HK-2 (cell line): ENCODE data around the gene LYPD6B.

ENCODE experiments used
- DNase-seq: peaks from one replicate; pipeline ENCODE4 v3.0.0-alpha.2; 2018; ENCODE audit not compliant: unreplicated experiment

The LYPD6B gene

GRCh38 chr2:149160701-149161217 lies 122.3 kb downstream of the LYPD6B start:
- no peak for DNase-seq

GRCh38 chr2:149161481-149162225 lies 123.2 kb downstream of the LYPD6B start:
- DNase-seq, result no peak

DNA sequence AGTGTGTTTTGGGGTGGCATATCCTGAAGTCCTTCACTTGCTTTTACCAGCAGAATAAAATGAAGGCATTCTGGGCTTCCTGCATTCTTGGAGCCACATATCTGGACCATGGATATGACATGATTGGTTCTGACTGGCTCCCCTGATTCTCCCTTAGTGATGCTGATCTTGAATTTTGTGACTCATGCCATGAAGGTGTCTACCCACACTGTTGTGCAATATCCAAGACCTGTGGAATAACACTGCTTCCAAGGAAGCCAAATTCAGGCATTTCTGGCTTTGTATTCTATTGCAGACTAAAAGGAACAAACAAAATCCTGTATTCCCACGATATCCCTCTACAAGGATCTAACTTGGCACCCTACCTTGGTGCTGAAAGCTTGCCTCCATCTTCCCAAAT lies 125.8 kb downstream of the LYPD6B start:
- no peak for DNase-seq

DNA sequence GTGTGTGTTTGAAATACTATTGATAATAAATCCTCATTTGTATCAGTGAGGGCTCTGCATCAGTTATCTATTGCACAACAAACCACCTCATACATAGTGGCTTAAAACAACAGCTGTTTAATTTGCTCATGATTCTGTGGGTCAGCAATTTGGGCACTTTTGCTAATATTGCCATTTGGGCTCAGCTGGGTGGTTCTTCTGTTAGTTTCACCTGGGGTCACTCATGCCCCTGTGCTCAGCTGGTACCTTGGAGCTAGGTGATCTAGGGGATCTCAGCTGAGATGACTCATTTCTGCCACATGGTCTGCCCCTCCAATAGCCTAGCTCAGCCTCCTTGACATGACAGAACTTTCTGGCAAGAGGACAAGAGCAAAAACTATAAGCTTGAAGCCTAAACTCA lies 126.3 kb downstream of the LYPD6B start:
- no peak for DNase-seq

GRCh38 chr2:149167001-149167780 lies 128.7 kb downstream of the LYPD6B start:
- no peak for DNase-seq

- DNase-seq, result no peak
Observed at GRCh38 chr2:149167941-149168340, 129.4 kb downstream of the LYPD6B start.

DNA sequence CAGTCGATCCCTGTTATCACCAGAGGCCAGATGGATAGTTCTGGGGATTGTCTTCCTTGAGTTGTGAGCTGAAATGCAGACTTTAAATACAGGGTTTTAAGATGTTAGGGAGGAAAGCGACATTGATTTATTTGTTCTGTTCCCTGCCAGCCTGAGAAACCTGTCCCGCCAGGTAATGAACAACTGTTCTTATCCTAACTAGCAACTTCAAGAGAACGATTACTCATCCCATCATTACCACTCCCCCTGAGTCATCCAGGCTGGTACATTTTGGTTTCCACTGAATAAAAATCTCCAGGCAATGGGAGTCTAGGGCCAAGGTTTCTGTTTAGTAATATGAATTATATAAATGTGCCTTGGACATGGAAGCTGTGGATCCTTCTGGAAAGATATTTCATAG lies 131.2 kb downstream of the LYPD6B start:
- DNase-seq, result peak; percentile 4

DNA sequence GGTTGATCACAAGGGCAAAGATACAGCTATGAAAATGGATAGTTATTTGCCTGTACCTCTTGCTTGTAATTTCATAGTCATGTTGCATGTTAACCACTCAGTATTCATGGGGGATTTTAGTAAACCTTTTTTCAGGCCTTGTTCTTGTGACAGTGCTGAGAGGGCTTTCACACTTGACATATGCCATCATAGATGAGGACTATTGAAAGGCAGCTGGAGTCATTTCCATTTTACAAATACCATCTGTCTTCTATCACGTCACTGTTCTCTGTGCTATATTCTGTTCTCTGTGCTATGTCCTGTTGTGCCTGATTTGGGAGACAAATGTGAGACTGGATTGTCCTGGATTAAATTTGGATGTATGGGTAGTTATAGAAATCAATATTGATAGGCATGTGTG lies 131.7 kb downstream of the LYPD6B start:
- no peak for DNase-seq

- no peak for DNase-seq
Observed at GRCh38 chr2:149170911-149171310, 132.4 kb downstream of the LYPD6B start.

DNA sequence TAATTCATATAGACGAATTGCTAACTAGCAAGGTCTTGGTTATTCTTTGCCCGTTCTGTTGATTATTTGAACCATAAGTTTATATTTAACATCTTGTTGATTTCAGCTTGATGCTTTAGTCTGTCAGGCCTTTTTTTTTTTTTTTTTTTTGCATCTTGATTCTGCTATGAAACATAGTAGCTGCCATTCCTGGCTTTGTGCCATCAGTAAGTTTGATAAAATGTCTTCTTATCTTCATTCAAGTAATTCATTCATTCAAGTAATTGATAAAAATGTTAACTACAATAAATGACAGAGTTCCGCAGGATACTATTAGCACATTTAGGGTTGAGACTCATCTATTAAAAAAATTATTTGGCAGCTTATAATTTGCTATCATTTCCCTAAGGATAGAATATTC lies 134.7 kb downstream of the LYPD6B start:
- DNase-seq, result no peak

DNA sequence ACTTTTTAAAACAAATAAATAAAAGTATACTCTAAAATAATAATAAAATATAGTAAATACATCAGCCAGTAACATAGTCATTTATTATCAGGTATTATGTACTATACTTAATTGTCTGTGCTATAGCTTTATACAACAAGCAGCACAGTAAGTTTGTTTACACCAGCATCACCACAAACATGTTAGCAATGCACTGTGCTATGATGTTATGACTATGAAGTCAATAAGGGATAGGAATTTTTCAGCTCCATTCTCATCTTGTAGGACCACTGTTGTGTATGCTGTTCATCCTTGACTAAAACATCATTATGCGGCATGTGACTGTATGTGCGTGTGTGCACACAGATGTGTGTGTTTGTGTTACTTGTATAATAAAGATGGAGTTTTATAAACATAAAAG lies 137.5 kb downstream of the LYPD6B start:
- no peak for DNase-seq

DNA sequence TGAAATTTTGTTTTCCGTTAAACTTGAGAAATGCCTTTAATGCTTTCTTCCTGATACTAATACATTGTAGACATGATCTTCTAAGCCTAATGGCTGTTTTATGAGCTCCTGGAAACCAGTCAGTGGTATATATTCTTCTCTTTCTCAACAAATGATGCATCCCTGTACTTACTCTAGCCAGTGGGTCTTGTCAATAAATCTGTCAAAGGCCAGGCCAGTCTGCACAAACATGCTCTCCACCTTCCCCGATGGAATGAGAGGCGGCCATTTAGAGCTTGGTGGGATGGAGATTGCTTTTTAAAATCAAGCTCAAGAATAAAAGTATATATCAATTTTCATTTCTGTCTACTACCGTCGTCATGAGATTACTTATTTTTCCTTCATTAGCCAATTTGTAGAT lies 140.1 kb downstream of the LYPD6B start:
- no peak for DNase-seq

GRCh38 chr2:149180226-149180875 lies 141.9 kb downstream of the LYPD6B start:
- no peak for DNase-seq

GRCh38 chr2:149183187-149183586 lies 144.7 kb downstream of the LYPD6B start:
- DNase-seq, result no peak

GRCh38 chr2:149184991-149185390 lies 146.5 kb downstream of the LYPD6B start:
- DNase-seq, result no peak

GRCh38 chr2:149185942-149186490 lies 147.5 kb downstream of the LYPD6B start:
- no peak for DNase-seq

GRCh38 chr2:149187057-149187456 lies 148.6 kb downstream of the LYPD6B start:
- DNase-seq, result no peak

DNA sequence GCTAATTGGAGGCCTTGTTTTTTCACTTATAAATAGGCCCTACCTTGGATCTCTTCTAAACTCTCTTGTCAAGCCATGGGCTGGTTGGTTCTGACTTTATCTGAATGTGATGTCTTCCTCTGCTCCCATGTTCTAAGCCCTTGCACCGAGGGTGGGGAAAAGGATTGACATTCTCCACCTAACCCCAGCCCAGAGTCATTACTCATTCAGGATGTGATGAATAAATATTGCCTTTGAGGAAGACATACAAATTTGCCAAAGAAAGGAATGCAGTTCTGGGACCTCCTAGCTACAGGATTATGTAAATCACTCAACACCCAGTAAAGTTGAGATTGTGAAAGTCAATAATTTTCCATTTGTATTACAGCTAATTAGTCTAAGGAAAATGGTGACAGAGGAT lies 149.8 kb downstream of the LYPD6B start:
- no peak for DNase-seq

DNA sequence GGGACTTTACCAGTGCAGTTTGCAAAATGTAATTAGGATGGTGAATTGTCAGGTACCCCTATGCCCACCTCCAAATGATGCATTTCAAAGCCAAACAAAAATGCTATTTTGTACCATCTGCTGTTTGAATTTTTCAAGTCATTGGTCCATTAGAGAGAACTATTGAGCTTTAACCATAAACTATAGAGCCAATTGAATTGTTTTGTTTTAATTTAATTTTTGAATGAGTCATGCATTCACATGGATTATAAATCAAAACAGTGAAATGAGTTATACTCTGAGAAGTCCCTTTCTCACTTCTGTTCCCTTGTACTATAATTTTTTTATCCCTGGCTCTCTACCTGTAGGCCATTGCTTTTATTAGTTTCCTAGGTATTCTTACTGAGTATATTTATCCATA lies 151.3 kb downstream of the LYPD6B start:
- no peak for DNase-seq

DNA sequence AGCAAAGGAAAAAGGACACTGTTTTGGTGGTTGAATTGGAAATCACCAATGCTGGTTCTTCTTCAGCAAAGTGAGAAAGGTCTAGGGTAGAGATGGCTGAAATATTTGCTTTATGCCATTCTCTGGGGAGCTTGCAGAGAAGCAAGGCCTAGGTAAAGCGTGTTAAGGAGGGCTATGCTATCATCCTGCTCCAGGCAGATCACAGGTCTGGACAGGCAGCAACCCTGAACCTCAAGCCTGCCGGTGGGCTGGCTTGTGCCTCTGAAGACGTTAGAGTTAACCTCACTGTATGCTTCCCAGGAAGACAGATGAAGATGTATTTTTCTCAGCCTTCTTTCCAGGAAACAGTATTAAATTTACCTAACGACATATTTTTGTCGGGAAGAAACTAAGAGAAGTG lies 153.4 kb downstream of the LYPD6B start:
- DNase-seq, result no peak

GRCh38 chr2:149192427-149192826 lies 153.9 kb downstream of the LYPD6B start:
- DNase-seq, result no peak

GRCh38 chr2:149200109-149200520 lies 161.6 kb downstream of the LYPD6B start:
- no peak for DNase-seq
